Measurements from ENCODE around the gene PDK1.

Gene PDK1

DNA sequence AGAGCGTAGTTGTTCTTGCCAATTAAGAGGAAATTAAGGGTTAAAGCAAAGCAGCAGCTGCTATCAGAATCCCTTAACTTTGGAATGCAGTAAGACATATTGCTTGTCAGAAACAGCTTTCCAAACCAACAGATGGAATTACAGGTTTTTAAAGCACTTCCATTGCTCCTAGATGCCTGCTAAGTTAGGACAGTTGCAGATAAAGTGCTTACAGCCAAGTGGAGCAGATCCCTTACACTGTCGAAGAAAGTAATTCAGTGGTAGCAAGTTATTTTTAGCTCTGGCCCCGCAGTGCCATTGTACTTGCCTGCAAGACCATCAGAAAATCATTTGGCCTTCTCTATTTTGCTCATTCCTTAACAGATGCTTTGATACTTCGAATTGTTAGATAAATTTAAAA is 5.4 kb downstream of the PDK1 start:
- H3K4me3 ChIP-seq (replicated peaks; ENCODE audit: low read depth, low read length): no peak overlapping the region
- no peak for DNase-seq (ENCODE audit: extremely low read depth, insufficient read length)
- no peaks in the 10 kb centered on the region for H3K27me3 ChIP-seq (replicated peaks; ENCODE audit: control insufficient read depth, insufficient read depth, low read length)
- peaks cover 2% of the 10 kb centered on the region for H3K36me3 ChIP-seq (ENCODE audit: control insufficient read depth, insufficient read depth, low read length)
- TF ChIP-seq, protein P1, sequence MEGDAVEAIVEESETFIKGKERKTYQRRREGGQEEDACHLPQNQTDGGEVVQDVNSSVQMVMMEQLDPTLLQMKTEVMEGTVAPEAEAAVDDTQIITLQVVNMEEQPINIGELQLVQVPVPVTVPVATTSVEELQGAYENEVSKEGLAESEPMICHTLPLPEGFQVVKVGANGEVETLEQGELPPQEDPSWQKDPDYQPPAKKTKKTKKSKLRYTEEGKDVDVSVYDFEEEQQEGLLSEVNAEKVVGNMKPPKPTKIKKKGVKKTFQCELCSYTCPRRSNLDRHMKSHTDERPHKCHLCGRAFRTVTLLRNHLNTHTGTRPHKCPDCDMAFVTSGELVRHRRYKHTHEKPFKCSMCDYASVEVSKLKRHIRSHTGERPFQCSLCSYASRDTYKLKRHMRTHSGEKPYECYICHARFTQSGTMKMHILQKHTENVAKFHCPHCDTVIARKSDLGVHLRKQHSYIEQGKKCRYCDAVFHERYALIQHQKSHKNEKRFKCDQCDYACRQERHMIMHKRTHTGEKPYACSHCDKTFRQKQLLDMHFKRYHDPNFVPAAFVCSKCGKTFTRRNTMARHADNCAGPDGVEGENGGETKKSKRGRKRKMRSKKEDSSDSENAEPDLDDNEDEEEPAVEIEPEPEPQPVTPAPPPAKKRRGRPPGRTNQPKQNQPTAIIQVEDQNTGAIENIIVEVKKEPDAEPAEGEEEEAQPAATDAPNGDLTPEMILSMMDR (IDR thresholded peaks at IDR 0.05; ENCODE audit: insufficient read depth, low read length, poor library complexity, severe bottlenecking): no peak

DNA sequence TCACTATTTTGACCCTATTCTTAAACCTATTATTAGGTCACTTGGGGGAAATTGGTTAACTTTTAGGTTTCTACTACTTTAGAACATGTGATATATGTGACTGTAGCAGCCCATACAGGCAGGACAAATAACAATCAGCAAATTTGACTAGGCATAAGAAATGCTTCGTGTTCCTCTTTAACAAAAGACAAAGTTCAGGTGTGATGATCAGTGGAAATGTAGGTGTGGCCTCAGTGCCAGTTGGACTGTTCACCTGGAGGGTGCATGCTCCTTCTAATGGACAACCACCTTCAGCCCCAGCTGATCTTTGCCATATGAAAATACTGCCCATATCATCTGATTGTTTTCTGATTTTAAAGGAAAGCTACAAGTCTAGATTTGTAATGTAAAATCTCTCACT is 6.4 kb downstream of the PDK1 start:
- Histone ChIP-seq H3K4me3 (replicated peaks; ENCODE audit: low read depth, low read length) (no peak overlapping the region), H3K36me3 (ENCODE audit: control insufficient read depth, insufficient read depth, low read length) (peaks cover 2% of the 10 kb centered on the region)

DNA sequence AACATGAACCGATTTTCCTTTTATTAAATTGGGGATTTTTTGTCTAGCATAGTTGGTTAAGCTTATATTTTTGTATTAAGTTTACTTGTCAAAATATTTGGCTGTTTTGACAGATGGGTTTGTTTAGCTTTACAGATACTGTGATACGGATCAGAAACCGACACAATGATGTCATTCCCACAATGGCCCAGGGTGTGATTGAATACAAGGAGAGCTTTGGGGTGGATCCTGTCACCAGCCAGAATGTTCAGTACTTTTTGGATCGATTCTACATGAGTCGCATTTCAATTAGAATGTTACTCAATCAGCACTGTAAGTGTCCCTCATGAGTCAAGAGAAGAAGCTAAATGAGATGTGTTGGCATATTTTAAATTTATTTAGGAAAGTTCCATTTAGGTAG is 8.5 kb downstream of the PDK1 start:
- TF ChIP-seq, protein P1 (IDR thresholded peaks at IDR 0.05; ENCODE audit: insufficient read depth, low read length, poor library complexity, severe bottlenecking): no peak
- no peak for DNase-seq (ENCODE audit: extremely low read depth, insufficient read length)
- H3K36me3 ChIP-seq (ENCODE audit: control insufficient read depth, insufficient read depth, low read length): peaks cover 4% of the 10 kb centered on the region
- no peak overlapping the region for H3K4me3 ChIP-seq (replicated peaks; ENCODE audit: low read depth, low read length)
- no peaks in the 10 kb centered on the region for H3K27me3 ChIP-seq (replicated peaks; ENCODE audit: control insufficient read depth, insufficient read depth, low read length)

More for the DNA sequence above, 6.4 kb downstream of the PDK1 start:
- H3K27me3 ChIP-seq (replicated peaks; ENCODE audit: control insufficient read depth, insufficient read depth, low read length): no peaks in the 10 kb centered on the region
- no peak for DNase-seq (ENCODE audit: extremely low read depth, insufficient read length)
- TF ChIP-seq, protein P1 (IDR thresholded peaks at IDR 0.05; ENCODE audit: insufficient read depth, low read length, poor library complexity, severe bottlenecking): no peak

DNA sequence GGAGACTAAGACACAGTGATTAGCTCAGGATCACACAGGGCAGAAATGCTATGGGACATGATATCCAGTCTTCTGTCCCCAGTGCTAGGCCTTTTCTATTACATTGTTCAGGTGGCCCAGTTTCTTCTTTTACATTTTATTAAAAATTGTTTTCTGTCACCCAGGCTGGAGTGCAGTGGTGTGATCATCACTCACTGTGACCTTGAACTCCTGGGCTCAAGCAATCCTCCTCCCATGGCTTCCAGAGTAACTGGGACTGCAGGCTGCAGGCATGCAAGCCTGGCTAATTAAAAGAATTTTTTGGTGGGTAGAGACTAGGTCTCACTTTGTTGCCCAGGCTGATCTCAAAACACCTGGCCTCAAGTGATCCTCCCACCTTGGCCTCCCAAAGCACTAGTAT is 15.4 kb downstream of the PDK1 start:
- Histone ChIP-seq H3K4me3 (replicated peaks; ENCODE audit: low read depth, low read length) (no peak overlapping the region), H3K27me3 (replicated peaks; ENCODE audit: control insufficient read depth, insufficient read depth, low read length) (no peaks in the 10 kb centered on the region), H3K36me3 (ENCODE audit: control insufficient read depth, insufficient read depth, low read length) (peaks cover 5% of the 10 kb centered on the region)
- TF ChIP-seq, protein P1 (IDR thresholded peaks at IDR 0.05; ENCODE audit: insufficient read depth, low read length, poor library complexity, severe bottlenecking): no peak
- DNase-seq (ENCODE audit: extremely low read depth, insufficient read length): no peak

DNA sequence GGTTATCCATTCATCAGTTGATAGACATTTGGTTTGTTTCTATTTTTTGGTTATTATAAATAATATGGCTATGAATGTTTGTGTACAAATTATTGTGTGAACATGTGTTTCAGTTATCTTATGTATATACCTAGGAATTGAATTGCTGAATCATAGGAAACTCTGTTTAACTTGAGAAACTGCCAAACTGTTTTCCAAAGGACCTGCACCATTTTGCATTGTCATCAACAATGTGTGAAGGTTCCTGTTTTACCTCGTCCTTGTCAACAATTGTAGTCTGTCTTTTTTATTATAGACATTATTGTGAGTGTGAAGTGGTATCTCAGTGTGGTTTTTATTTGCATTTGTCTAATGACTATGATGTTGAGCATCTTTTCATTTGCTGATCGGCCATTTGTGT is 17.1 kb downstream of the PDK1 start:
- peaks cover 5% of the 10 kb centered on the region for H3K36me3 ChIP-seq (ENCODE audit: control insufficient read depth, insufficient read depth, low read length)
- H3K4me3 ChIP-seq (replicated peaks; ENCODE audit: low read depth, low read length): no peak overlapping the region
- H3K27me3 ChIP-seq (replicated peaks; ENCODE audit: control insufficient read depth, insufficient read depth, low read length): no peaks in the 10 kb centered on the region
- TF ChIP-seq, protein P1 (IDR thresholded peaks at IDR 0.05; ENCODE audit: insufficient read depth, low read length, poor library complexity, severe bottlenecking): no peak
- DNase-seq (ENCODE audit: extremely low read depth, insufficient read length): no peak

DNA sequence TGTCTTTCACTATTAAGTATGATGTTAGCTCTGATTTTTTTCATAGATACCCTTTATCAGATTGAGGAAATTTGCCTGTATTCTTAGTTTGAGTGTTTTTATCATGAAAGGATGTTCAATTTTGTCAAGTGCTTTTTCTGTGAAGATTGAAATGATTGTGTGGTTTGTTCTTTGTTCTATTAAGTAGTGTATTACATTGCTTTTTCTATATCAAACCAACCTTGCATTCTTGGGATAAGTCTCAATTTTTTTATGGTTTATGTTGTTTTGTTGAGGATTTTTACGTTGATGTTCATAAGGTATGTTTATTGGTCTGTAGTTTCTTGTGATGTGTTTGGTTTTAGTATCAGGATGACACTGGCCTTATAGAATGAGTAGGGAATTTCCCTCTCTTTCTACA is 19.1 kb downstream of the PDK1 start:
- Histone ChIP-seq H3K27me3 (replicated peaks; ENCODE audit: control insufficient read depth, insufficient read depth, low read length) (no peaks in the 10 kb centered on the region), H3K36me3 (ENCODE audit: control insufficient read depth, insufficient read depth, low read length) (peaks cover 3% of the 10 kb centered on the region; the same call in 1 of the 2 replicates), H3K4me3 (replicated peaks; ENCODE audit: low read depth, low read length) (no peak overlapping the region)
- DNase-seq (ENCODE audit: extremely low read depth, insufficient read length): no peak
- TF ChIP-seq, protein P1 (IDR thresholded peaks at IDR 0.05; ENCODE audit: insufficient read depth, low read length, poor library complexity, severe bottlenecking): no peak

Data from GM06990 (cell line).